Measurements from ENCODE around the gene AADACL2.
"Not testable (repeated sequence)": the region's sequence is repeated elsewhere in the genome, so short reads cannot be mapped to it uniquely, and the experiment has no call there.

AADACL2 gene

DNA sequence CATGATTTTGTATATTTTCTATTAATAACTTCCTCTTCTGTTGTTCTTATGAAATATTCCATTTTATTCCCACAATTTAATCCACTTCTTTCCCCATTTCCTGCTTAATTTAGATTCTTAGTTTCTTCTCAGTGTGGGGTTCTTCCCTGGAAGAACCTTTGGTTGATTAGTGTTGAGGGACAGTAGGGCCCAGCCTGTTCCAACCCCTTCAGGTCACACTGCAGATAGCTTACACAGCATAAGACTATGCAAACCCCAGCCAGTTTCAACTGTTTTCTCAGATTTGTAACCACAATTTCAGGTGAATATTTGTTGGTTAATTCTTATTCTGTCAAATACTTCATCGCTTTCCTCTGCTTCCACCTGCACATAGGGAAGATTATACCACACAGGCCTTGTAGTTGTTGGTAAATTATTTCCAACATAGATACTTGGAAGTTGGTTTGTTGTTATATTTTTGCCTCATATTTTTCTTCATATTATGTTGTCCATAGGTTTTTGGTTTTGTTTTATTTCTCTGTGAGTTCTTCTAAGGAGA, 34.7 kb downstream of the AADACL2 start:
- no peak for DNase-seq

DNA sequence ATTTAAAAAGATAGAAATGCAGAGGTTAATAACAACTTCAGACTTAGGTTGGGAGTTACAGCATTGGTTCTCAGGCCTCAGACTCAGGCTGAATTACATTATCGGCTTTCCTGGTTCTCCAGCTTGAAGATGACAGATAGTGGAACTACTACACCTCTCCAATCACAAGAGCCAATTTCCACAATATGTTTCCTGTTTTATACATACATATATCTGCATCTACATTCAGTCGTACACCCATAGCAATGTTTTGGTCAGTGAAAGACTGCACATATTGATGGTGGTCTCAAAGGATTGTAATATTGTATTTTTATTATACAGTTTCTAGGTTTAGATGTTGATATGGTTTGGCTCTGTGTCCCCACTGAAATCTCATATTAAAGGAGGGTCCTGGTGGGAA, 35.4 kb downstream of the AADACL2 start:
- no peak for DNase-seq

DNA sequence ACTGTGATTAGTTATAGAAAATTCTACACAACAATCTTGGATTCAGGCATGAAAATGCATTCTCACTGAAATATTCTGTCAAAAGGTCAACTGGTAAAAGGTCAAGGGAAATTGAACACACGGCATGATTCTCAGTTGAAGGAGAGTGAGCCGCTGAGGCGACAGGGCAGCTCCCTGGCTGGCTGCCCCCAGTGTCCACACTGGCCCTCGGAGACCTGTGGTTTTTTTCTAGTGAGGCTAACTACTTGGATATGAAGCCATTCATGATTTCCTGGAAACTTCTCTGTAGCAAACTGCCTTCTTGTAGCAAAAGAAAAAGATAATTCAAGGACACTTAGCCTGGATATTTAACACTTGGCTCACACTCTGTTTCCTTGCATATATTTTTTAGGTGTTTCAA, 37.2 kb downstream of the AADACL2 start:
- no peak for DNase-seq

DNA sequence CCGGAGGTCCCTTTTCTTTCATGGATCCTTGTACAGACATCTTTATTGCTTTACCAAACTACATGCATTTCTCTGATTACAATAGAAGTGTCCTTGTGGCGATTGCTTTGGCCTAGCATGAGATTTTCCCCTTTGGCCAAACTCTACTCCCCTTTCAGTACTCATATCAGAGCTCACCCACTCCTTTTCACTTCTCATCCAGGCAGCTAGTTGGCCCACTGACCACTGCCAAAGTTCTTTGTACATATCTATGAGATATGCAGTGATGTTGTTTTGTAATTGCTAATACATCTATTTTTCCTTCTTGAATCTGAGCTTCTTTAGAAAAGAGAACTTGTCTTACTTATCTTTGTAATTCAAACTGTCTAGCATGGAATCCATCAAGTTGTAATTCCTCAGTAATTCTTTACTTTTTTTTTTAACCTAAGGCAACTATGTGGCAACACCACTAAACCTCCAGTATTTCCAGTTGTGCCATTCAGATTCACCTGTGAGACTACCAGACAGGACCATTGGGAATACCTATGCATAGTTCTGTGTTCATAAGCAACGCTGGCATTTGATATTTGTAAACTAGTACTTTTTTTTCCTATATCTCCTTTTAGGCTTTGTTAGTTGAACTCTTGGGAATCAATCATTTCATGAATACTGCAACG, 39.2 kb downstream of the AADACL2 start:
- DNase-seq: no peak

DNA sequence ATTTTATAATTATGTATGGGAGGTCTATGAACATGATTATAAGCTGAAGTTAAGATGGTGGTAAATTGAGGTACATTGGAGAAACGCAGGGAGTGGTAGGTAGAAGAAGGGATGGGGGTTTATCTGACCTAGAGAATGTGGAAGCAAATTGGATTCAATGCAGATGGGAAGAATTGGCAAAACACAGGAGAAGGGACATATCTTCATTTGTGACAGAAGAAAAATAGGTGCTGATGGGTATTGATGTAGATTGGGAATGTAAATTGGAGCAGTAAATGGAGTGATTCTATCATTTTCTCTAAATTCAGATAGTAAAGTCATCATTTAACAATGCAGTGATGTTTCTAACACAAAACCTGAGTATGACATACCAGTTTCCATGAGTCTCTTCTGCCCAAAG, 40.5 kb downstream of the AADACL2 start:
- DNase-seq: no peak

DNA sequence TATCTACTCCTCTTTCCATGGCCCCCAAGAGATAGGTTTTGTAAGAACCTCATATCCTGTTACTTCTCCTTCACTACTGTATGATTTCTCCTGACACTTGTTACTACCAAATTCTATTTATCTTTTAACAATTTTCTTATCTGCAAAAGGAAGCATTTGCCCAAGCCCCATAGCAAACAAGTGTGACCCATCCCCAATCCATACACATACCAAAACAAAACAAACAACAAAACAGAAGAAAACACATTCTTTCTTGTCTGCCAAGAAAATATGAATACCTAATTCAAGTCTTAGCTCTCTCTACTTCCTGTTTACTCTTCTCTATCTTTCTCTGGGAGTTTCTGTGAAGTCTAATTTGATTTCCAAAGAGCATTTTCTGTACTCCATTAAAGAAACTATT, 41.2 kb downstream of the AADACL2 start:
- DNase-seq: no peak

DNA sequence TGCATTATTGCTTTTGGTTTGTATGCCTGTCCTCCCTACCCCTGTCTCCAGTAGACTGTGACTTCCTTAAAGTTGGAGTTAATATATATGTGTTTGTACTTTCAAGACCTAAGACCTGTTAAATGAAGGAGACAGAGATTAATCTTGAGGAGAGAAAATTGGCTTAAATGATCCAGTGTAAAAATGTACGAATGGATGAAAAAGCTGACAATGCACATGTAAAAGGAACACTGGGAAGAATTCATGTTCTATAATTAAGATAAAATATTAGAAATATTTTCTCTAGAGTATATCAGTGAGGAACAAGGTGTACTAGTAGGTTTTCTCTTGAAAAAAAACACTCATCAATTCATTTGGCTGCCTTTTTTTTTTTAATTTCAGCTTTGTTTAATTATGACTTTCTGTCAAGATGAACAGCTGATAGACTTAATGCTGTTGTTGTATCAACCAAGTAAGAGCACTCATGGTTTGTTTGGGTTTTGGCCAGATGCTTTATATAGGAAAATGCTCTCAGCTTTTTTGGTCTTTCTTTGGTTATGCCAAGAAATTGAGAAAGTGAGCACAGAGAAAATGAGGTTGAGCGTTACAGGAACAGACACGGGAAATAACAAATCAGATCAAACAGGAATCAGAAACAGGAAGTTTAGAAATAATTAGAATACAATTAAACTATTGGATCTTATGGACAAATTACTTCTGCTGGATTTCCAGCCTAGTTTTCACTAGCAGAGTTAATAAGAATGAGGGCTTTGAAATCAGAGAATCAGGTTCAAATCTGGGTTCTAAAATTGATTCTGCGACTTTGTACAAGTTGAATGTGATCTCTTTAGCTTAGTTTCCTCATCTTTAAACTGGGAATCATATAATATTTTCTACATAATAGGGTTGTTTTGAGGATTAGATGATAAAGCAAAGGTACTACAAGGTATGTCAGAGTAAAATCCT, 41.9 kb downstream of the AADACL2 start:
- no peak for DNase-seq

DNA sequence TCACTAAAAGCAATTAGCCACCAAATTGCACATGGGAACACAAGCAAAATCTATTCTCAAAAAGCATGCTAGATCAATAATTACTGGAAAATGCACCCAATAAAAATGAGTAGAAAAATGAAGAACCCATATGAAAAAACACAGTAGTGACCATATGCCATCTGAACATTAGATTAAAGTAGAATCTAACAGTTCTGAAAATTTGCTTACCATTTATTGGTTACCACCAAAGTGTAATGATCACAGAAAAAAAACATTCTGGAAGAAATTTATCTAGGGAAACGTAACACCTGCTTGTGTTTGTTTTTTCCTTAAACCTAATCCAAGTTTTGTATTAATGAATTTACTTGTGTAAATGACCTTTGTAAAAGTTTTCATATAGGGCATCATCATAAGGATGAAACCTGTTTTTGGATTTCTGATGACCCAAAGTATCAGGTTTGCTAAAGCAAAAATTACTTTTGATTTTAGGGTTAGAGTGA, 42.6 kb downstream of the AADACL2 start:
- DNase-seq: no peak

DNA sequence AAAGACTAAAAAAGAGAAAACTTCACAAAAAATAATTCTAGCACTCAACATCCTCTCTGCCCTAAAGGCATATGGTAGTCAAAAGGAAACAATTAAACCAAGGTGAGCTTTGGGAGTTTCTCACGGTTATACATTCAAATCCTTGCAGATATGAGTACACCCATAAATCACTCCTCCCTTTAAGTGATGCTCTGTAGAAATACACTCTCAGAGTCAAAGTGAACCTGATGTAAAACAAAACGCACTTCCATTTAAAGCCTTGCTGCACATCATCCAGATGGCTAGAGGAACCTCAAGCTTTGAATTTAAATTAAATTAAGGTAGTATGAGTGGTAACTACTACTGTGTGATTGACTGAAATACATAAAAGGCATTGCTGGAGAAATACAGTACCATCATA, 44.2 kb downstream of the AADACL2 start:
- DNase-seq: peak; percentile 6 to 80 (median 26)

DNA sequence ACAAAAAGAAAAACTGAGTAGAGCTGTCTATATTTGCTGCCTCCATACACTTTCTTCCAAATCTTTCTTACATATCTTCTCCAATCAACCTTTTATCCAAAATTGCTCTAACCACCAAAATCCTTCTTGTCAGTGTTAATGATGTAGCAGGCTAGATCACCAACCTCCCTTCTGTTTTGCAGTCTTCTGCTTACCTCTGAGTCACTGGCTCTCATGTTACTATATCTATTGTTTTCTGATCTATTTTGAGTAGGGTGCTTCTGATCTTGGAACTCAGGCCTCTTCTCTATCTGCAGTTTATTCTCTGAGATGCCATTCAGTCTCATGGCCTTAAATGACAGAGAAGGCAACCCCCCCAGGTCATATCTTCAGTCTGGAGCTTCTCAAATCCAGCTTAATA, 53.9 kb downstream of the AADACL2 start:
- no peak for DNase-seq

DNA sequence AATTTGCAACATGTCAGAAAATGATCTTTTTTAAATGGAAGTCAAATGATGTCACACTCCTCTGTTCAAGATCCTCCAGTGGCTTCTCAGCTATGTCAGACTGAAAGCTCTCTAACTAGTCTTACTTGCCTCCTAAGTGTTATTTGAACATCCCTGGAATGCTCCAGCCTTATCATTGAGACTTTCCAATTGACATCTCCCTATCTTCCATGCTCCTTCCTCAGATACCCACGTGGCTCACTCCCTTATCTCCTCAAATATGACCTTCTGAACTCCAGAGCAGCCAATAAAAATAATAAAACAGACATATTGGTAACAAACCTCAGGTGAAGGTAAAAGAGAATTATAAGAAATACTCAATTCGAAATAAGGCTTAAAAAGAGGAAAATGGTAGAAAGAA, 54.7 kb downstream of the AADACL2 start:
- no peak for DNase-seq

DNA sequence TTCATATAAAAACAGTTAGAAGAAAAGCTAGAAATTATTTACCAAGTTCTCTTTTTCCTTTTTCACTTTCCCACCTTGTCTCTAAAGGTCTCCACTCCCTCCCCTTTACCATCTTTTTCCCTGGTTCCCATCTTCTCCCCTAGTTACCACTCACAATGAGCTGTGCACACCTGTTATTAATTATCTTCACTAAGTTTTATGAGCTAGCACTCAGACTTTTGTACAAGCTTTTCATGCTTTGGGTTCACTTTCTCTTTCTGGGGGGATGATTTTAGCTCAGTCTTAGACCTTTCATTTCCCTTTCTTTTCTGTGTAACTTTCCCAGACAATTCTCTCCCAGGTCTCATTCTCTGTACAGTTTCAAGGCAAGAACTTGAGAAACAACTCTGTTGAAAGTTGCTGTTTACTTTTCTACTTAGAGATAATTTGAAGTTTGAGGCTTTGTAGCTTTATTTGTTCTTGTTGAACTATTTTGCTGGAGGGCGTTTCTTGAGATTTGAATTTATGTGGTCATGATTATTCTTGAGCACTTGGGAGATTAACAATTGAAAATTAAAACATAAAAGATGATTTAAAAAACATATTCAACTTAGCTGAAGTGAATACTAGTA, 56.2 kb downstream of the AADACL2 start:
- DNase-seq: no peak

DNA sequence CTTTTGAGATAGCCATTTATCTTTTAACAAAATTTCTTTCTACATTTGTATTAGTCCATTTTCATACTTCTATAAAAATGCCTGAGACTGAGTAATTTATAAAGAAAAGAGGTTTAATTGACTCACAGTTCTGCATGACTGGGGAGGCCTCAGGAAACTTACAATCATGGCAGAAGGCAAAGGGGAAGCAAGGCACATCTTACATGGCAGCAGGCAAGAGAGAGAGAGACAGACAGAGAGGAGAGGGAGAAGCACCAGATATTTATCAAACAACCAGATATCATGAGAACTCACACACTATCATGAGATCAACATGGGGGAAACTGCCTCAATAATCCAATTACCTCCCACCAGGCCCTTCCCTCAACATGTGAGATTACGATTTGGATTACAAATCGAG, 57.0 kb downstream of the AADACL2 start:
- DNase-seq: not testable (repeated sequence)

DNA sequence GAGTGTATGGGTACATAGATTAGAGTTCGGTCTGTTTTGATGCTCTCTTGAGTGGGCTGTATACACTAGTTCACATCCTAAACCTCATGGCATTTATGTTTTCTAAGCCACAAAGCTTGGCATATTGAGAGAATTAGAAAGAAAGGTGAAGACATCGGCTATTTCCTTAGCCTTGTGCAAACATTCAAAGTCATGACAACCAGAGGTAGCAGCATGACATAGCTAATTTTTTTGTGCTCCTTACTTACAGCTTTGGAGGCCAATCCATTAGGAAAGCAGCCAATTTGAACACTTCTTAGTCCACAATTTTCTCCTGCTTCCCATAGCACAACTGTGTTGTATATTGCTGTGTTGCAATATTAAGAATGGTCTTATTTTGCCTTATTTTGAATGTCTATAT, 58.7 kb downstream of the AADACL2 start:
- DNase-seq: no peak

DNA sequence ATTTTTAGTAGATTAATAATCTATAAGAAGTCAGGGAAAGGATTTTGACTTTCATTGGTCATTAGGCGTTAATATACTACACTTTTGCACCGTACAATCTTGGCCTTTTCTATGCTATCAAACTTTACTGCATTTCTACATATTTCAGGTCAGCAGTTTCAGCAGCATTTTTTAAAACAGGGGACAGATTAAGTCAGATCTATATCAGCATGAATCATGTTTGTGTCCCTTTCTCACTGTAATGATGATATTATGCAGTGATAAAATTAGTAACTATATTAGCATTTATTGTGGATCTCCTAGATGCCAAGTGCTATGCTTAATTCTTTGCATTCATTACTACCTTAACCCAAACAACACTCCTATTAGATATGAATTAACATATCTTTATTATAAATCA, 59.9 kb downstream of the AADACL2 start:
- no peak for DNase-seq

DNA sequence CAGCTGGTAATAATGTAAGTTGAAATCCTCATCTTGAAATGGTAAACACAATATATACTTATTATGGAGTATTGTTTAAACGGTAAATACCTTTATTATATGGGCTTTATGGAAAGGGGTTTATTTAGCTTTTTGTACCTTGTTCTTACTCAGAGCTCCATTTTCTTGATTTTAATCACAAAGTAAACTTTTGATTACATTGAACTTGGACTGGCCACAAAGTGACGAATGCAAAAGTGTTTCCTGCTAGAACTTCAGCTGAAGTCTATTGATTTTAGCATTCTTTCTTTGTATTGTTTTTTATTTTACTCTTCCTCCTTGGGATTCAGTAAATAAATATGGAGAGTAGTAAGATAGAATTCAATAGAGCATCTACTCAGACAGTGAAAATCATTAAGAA, 60.4 kb downstream of the AADACL2 start:
- DNase-seq: no peak

DNA sequence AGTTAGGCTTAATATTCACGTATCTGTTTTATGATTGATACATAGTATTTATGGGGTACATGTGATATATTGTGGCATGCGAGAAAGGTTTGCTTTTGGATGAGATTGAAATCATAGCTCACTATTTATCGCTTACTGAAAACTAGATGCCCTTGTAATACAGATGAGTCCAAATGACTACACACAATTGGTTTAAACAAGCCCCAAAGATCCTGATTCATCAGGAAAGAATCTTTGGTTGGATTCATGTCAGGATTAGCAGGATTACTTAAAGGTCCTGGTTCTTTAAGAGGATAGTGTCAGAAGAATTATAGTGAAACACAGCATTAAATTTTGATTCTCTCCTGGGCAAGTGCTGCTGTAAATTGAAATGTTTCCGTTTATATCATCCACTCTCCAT, 61.5 kb downstream of the AADACL2 start:
- no peak for DNase-seq

DNA sequence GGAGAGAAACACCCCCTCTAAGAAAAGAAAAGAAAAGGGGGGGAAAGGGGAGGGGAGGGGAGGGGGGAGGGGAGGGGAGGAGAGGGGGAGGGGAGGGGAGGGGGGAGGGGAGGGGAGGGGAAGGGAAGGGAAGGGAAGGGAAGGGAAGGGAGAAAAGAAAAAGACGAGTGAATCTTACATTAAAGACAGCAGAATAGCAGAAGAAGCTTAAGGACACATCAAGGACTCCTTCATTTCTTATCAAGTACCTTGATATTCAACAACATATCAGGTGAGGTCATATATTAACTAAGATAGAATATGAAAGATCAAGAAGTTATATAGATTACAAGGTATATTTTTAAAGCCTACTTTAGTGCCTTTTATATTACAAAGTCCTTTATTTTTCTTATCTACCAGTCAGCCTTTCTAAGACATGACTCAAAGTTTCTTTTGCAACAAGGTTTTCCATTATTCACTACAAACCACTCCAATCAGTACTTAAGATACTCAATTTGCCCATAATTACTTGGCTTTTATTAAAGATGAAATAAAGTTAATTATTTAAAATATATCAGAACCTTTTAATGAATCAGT, 62.5 kb downstream of the AADACL2 start:
- no peak for DNase-seq

DNA sequence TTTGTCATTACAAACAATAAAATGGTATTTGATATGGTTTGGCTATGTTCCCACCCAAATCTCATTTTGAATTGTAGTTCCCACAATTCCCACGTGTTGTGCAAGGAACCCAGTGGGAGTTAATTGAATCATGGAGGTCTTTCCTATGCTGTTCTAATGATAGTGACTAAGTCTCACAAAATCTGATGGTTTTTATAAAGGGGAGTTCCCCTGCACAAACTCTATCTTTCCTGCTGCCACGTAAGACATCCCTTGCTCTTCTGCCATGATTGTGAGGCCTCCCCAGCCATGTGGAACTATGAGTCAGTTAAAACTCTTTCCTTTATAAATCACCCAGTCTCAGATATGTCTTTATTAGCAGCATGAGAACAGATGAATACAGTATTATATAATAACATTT, 64.7 kb downstream of the AADACL2 start:
- no peak for DNase-seq

DNA sequence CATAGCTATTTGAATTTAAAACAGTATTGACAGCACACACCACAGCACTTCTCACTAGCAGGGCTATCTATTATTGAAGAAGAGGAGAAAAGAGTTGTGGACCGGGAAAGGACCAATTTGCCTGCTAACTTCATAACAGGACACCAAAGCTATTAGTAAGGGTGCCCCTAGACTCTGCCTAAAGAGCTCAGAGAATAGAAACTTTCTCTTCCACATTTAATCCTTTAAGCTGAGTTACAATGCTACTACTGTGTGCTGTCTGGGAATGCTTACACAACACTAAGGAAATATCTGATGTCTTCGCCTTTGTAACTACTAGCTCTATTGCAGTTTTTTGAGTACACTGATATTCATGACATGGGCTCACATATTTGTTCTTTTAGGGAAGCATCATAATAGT, 66.7 kb downstream of the AADACL2 start:
- no peak for DNase-seq

DNA sequence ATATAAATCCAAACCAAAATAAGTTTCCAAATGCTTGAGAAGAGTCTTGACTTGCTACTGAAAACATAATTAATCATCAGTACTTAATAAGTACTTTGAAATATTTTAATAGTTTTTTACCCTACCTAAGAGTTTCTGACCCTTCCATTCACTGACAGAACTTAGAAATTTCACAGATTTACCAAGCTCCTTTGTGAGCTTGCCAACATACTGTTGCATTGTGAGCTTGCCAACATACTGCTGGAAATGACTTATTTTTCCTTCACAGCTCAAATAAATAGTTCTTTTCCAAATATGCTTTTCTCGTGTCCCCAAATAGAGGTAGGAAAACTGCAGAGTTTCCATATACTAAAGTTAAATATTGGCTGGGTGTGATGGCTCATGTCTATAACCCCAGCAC, 70.5 kb downstream of the AADACL2 start:
- no peak for DNase-seq

DNA sequence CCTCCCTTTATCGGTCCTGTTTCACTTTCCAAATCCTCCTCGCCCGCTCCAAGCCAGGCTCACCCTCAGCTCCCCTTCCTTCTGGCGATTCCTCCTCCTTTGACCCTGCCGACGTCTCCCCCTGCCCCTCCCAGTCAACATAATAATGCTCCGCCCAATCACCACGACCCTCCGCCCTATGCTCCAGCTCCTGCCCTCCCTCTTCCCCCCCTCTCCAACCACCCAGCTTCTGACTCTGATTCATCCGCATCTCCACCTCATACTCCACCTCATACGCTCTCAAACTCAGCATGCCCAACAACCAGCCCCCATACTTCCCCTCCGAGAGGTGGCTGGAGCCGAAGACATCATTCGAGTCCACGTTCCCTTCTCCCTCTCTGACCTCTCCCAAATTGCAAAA, 73.1 kb downstream of the AADACL2 start:
- DNase-seq: no peak
